CD4-positive, alpha-beta T cell (primary cell): ENCODE data around the gene CISTR. TPM values are rescaled to one million over a fixed set of nuclear protein-coding genes. Genes with fewer than 3 reads are reported as not detected.

Experiments used
- ATAC-seq: fragments of 200-7000 bp; cut with Tn5 transposase; one replicate; pipeline ENCODE4 v1.10.0; 2022; ENCODE audit warnings: mild to moderate bottlenecking; ENCODE audit not compliant: poor library complexity
- CTCF ChIA-PET: fragments of 350-600 bp; sonication (Branson Sonifier 250); formaldehyde crosslinking; loops from one replicate; lab custom pipeline; 2021; ENCODE audit warnings: antibody characterized with exemption, inconsistent platforms; lab: Charles Lee
- POLR2A ChIA-PET: fragments of 350-600 bp; sonication (Branson Sonifier 250); formaldehyde crosslinking; loops from one replicate; lab custom pipeline; 2021; ENCODE audit warnings: antibody characterized with exemption, inconsistent platforms; lab: Charles Lee
- DNase-seq, 14 experiments: peaks; one replicate each; pipeline ENCODE4 v3.0.0-alpha.2; 2013 to 2020; ENCODE audit warnings: mixed read lengths in 2 of 14
- H3K27ac ChIP-seq, 2 donors: one replicate each; pipeline versions ENCODE4 v1.5.1 to v1.7.0; 2013; ENCODE audit warnings: low read length in 2 of 2, low read depth in 1 of 2, mild to moderate bottlenecking in 1 of 2
- H3K27me3 ChIP-seq, 2 experiments: 1 replicate in 1 of 2; 2 replicates in 1 of 2; pipeline versions ENCODE4 v1.6.1 to v1.7.0; 2013; ENCODE audit warnings: low read length in 2 of 2, control low read depth in 1 of 2, mild to moderate bottlenecking in 1 of 2, moderate library complexity in 1 of 2; ENCODE audit not compliant: insufficient read depth in 2 of 2, control insufficient read depth in 1 of 2
- H3K36me3 ChIP-seq: one replicate; pipeline ENCODE4 v1.6.1; 2013; ENCODE audit warnings: low read length, control low read depth; ENCODE audit not compliant: insufficient read depth
- H3K4me1 ChIP-seq: one replicate; pipeline ENCODE4 v1.6.1; 2013; ENCODE audit warnings: low read length, control low read depth; ENCODE audit not compliant: insufficient read depth
- H3K4me3 ChIP-seq: one replicate; pipeline ENCODE4 v1.5.1; 2013; ENCODE audit warnings: mild to moderate bottlenecking, low read length, moderate library complexity
- H3K9me3 ChIP-seq, 2 experiments: 1 replicate in 1 of 2; 2 replicates in 1 of 2; pipeline versions ENCODE4 v1.6.1 to v1.7.0; 2013; ENCODE audit warnings: low read length in 2 of 2, mild to moderate bottlenecking in 2 of 2, control low read depth in 1 of 2, moderate library complexity in 1 of 2; ENCODE audit not compliant: control insufficient read depth in 1 of 2, insufficient read depth in 1 of 2
- H3K27ac Mint-ChIP-seq: one replicate; pipeline ENCODE4 v1.8.0; 2020; ENCODE audit warnings: mixed read lengths
- H3K27me3 Mint-ChIP-seq: one replicate; pipeline ENCODE4 v1.8.0; 2021; ENCODE audit warnings: mixed read lengths
- H3K36me3 Mint-ChIP-seq: one replicate; pipeline ENCODE4 v1.8.0; 2021; ENCODE audit warnings: low read depth, mixed read lengths
- H3K4me1 Mint-ChIP-seq: one replicate; pipeline ENCODE4 v1.8.0; 2021; ENCODE audit warnings: low read depth, mixed read lengths
- H3K4me3 Mint-ChIP-seq: one replicate; pipeline ENCODE4 v1.8.0; 2020; ENCODE audit warnings: mild to moderate bottlenecking, mixed read lengths
- H3K9me3 Mint-ChIP-seq: one replicate; pipeline ENCODE4 v1.8.0; 2020; ENCODE audit warnings: mixed read lengths
- CTCF ChIP-seq: fragments of 200-600 bp; IDR thresholded peaks from one replicate; pipeline ENCODE4 v1.8.0; 2022; ENCODE audit warnings: antibody characterized with exemption, mild to moderate bottlenecking
- intact Hi-C, 2 experiments: fragments of 100-400 bp; cut with DNase I in 1 of 2; cut with micrococcal nuclease in 1 of 2; formaldehyde crosslinking; loops; one replicate each; pipeline versions ENCODE4 v1.15.1 to v1.9.0; 2023 to 2025; cut with DNase I, micrococcal nuclease
- total RNA-seq, 174 experiments: library from RNA in 2 of 174; stranded (reverse) in 2 of 174; gene quantifications; one replicate each; pipeline ENCODE4 v1.2.3 and lab custom pipeline; 2021 to 2026

CISTR gene
- total RNA-seq, 2 experiments from 2014 or later, result not detected

GRCh38 chr12:53737951-53738405 is 13.8 kb downstream of the CISTR start:
- peaks cover 34% of the 10 kb centered on the region for H3K4me1 ChIP-seq
- H3K27ac Mint-ChIP-seq, result no peak overlapping the region
- H3K27me3 Mint-ChIP-seq, result peaks cover 38% of the 10 kb centered on the region
- no peaks in the 10 kb centered on the region for H3K9me3 Mint-ChIP-seq
- peak overlapping the region; percentile 56 for H3K4me3 ChIP-seq
- H3K9me3 ChIP-seq, result no peaks in the 10 kb centered on the region
- ChIA-PET POLR2A (interaction anchor here (1.6 to 2.7 kb wide), 2 partner anchors 8 to 10 kb away, joined by 5 to 19 read pairs; partner anchors contain the start of gene CALCOCO1), CTCF (interaction anchor here (1.1 to 3.5 kb wide), 2 partner anchors 9 kb away, joined by 6 to 20 read pairs; no protein-coding TSS in a partner anchor)
- ATAC-seq, result no peak
- no peaks in the 10 kb centered on the region for H3K36me3 Mint-ChIP-seq
- H3K27me3 ChIP-seq, result peaks cover 41 to 49% of the 10 kb centered on the region in 2 experiments
- H3K4me1 Mint-ChIP-seq, result peaks cover 23% of the 10 kb centered on the region
- H3K36me3 ChIP-seq, result no peaks in the 10 kb centered on the region
- intact Hi-C loops, result no loop called here
- DNase-seq, result no peak
- no peak for TF ChIP-seq CTCF
- H3K4me3 Mint-ChIP-seq, result peak overlapping the region; percentile 77
- H3K27ac ChIP-seq, result no peak overlapping the region

- Histone ChIP-seq H3K27ac (no peak overlapping the region), H3K36me3 (no peaks in the 10 kb centered on the region), H3K4me3 (no peak overlapping the region), H3K27me3 (peaks cover 34 to 42% of the 10 kb centered on the region in 2 experiments), H3K4me1 (peaks cover 33% of the 10 kb centered on the region), H3K9me3 (no peaks in the 10 kb centered on the region)
- intact Hi-C loops, result no loop called here
- peaks cover 38% of the 10 kb centered on the region for H3K27me3 Mint-ChIP-seq
- no peak for DNase-seq
- ChIA-PET POLR2A (interaction anchor here (0.9 kb wide), 1 partner anchor 9 kb away, joined by 6 read pairs; the partner anchor contains the start of gene CALCOCO1), CTCF (interaction anchor here (3.5 kb wide), 1 partner anchor 9 kb away, joined by 20 read pairs; no protein-coding TSS in a partner anchor)
- H3K9me3 Mint-ChIP-seq, result no peaks in the 10 kb centered on the region
- H3K4me1 Mint-ChIP-seq, result peaks cover 25% of the 10 kb centered on the region
- no peak for TF ChIP-seq CTCF
- H3K36me3 Mint-ChIP-seq, result no peaks in the 10 kb centered on the region
- H3K27ac Mint-ChIP-seq, result no peak overlapping the region
- ATAC-seq, result no peak
- peak overlapping the region; percentile 47 for H3K4me3 Mint-ChIP-seq
Measured at GRCh38 chr12:53737093-53737808, 14.5 kb downstream of the CISTR start.

- peaks cover 31 to 38% of the 10 kb centered on the region in 2 experiments for H3K27me3 ChIP-seq
- no peaks in the 10 kb centered on the region for H3K36me3 ChIP-seq
- H3K9me3 ChIP-seq, result no peaks in the 10 kb centered on the region
- peaks cover 33% of the 10 kb centered on the region for H3K4me1 ChIP-seq
- no peaks in the 10 kb centered on the region for H3K9me3 Mint-ChIP-seq
- peaks cover 25% of the 10 kb centered on the region for H3K4me1 Mint-ChIP-seq
- POLR2A ChIA-PET, result no interaction called here
- no peak overlapping the region for H3K27ac Mint-ChIP-seq
- no peak overlapping the region for H3K27ac ChIP-seq
- DNase-seq (no peak), ATAC-seq (no peak)
- no peaks in the 10 kb centered on the region for H3K36me3 Mint-ChIP-seq
- CTCF ChIA-PET, result interaction anchor here (3.5 kb wide), 1 partner anchor 10 kb away, joined by 20 read pairs; no protein-coding TSS in a partner anchor
- no peak overlapping the region for H3K4me3 ChIP-seq
- no peak for TF ChIP-seq CTCF
- H3K27me3 Mint-ChIP-seq, result peaks cover 38% of the 10 kb centered on the region
- no peak overlapping the region for H3K4me3 Mint-ChIP-seq
- intact Hi-C loops, result no loop called here
Measured at GRCh38 chr12:53736592-53736991, 15.2 kb downstream of the CISTR start.
